Activated CD4-positive, alpha-beta T cell treated with anti-CD3 and anti-CD28 coated beads for 1 hour (primary cell): ENCODE measurements around the gene CDK14.

Experiments
- DNase-seq: peaks from one replicate; pipeline ENCODE4 v3.0.0-alpha.2; 2020

Gene CDK14

DNA sequence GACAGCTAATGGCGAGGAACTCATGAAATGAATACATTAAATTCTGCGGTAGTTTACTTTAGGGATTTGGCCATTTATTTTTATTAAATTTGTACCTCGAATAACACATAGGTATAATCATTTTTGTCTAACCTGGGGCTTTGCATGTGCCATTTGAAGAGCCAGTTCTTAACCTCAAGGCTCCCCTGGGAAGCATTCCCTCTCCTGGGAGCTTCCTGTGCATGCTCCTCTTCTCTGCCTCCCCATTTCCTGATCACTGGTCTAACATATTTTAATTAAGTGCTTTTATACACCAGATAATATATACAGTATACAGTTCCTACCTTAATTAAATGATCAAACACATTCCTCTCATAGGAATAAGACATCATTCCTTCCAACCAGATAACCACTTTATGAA, 484.2 kb downstream of the CDK14 start:
- DNase-seq = no peak

DNA sequence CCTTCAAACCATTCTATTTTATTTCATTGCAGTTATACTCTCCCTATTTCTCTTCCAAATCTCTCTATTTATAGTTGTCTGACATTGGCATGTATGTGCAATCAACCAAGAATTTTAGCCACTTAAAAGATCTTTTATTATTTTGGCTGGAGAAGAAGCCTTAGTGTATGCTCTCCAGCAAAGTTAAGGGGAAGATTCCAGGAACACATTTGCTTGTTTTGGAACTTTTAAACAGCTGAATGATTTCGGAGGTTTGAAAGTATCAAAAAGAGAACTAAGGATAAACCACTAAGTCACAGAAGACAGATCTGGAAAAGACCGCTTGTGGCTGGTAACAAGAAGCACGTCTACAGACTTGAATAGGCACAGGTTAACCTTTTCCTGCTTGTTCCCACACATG, 485.9 kb downstream of the CDK14 start:
- no peak for DNase-seq

DNA sequence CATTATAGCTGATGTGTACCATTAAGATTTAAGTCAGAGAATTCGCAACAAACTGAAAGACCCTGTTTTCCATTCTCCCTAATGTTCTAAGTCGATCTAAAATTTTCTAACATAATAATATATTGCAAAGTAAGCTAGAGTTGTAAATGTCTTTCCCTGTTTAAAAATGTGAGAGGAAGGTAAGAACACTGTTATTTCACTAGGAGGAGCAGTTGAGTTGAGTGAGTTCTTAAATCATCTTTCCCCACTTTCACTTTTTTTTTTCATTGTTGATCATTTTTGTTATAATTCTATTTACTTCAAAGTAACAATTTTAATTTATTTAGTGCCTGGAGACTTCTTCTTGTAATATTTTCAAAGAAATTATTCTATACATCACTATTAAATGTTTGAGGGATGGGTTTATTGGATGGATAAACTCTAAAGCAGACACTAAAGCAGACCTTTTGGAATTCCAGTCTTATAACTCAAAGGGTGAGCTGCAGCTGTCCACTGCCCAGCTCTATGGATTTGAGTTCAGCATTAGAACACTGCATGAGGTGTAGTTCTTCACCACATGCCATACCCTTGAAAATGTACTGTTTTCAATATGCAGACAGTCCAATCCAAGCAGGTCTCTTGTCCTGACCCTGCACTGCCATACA, 486.9 kb downstream of the CDK14 start:
- DNase-seq = no peak

DNA sequence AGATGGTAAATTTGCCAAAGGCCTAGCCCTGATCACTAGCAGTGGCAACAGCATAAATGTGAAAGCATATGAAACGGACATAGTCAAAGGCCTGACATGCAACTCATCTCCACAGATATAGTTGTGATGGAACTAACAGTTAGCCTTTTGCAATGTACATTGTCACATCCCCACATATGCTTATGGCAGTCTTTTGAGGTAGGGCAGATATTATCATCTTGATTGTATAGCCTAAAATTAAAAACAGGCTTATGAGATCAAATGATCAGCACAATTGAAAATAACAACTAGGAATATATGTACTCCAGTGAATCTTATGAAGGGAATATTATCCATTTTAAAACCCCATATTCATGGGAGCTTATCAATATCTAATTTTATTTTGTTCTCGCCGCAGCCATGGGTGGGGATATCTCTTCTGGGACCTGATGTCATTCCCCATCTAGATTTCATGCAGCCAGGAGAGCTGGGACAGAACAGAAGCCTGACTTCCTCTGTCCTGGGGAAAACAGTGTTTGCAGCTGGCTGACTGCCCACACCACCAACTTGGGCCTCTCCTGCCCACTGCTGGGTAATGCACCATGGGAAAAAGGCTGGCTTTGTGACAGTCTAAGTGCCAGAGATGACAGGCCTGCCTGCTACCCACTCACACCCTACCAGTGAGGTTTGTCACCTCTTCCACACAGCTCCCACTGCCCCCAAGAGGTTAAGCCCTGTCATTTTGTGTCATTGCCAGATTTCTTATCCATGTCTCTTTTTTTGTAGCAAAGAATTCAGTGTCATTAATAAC, 487.9 kb downstream of the CDK14 start:
- no peak for DNase-seq

DNA sequence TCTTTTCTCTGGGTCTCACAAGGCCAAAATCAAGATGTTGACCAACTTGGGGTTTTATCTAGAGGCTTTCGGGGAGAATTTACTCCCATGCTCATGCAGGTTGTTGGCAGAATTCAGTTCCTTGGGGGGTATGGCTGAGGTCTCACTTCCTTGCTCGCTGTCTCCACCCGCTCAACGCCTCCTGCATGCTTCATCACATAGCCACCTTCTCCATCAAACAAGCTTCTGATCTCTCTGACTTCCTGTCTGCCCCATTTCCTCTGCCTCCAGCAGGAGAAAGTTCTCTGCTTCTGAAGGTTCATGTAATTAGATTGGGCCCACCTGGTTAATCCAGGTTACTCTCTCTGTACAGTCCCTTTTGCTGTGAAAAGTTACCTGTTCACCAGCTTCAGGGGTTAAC, 489.1 kb downstream of the CDK14 start:
- no peak for DNase-seq

DNA sequence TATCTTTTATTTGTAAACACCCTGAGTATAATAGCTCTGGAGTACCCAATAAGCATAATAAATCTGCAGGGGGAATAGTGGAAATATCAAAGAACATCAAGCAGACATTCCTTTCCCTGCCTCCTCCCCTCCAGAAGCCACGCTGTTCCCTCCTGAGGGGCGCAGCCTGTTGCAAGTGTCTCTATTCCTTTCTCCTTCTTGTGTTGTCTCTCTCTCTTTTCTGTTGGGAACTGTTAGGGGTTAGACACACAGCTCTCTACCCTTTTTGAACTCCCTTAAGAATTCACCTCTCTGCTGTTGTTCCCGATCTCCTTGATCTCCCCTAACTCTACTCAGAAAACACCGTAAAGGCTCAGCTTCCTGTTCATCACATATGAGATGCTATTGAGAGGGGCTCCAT, 490.1 kb downstream of the CDK14 start:
- DNase-seq = no peak

DNA sequence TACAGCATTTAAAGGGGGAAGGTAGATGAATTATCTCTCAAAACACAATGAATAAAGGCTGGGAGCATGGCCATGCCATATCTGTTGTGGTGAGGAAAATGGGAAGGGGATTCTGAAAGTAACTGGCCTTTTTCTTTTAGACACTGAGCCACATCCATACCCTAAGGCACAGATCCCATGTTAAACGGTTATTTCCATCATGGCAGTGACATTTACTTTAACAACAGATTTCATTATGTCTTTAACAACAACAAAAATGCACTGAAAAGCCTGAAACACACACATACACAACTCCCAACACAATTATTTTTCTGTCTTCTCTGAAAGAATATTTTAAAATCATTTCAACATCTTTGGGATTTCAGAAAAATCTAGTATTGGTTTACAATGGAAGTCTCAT, 492.0 kb downstream of the CDK14 start:
- DNase-seq = no peak

DNA sequence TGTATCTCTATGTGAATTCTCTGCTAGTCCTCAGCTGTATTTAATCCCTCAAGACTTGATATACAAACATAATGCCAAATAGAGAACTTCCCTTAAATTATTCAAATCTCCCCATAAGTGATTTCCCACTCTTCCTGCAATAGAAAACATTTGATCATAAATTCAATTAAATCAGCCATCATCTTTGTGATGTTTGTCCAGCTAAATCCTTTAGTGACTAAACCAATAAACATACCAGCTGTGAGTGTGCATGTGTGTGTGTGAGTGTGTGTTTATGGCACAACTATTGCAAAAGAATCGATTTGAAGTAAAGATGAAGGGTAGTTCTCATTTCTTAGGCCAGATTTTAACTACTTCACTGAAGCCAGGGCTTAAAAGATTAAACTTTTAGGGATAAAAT, 492.6 kb downstream of the CDK14 start:
- no peak for DNase-seq

DNA sequence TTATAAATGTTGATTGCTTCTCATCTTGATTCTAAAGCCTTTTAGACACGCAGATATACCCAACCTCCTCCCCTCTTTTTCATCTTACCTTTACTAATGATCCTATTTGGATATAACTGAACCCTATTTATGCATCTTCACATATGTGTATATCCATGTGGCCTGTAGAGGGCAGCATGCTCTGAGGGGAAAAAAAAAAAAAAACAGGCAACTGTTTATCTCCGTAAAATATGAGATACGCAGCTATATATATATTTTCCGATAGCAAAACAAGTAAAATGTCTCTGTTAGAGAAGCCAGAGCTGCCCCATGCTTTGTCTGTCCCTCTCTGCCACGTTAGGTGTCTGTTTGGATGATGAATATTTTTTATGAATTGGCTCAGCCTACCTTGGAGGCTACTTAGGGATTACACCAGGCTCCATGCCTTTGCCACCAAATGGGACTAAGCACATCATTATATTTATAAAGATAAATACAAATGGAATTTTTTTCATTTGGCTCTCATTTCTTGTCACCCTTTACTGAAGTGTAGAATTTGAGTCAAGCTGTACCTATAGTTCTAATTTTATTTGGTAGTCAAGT, 493.4 kb downstream of the CDK14 start:
- DNase-seq = no peak

DNA sequence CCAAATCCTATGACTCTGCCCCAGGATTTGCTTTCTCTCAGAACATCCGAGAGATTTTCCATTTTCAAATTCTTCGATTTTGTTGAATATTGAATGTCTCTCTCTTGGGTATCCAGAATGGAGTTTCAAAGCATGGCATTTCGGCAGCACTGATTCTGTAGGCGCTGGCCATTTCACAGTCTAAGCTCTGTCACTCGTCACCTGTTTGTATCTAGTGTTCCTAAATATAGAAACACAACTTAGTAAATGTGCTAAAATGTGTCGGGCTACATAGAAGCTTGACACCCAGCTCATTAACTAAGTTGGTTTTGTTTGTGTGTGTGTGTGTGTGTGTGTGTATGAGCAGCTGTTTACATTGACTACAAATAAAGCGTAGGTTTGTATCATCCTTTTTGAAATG, 494.6 kb downstream of the CDK14 start:
- DNase-seq = no peak

DNA sequence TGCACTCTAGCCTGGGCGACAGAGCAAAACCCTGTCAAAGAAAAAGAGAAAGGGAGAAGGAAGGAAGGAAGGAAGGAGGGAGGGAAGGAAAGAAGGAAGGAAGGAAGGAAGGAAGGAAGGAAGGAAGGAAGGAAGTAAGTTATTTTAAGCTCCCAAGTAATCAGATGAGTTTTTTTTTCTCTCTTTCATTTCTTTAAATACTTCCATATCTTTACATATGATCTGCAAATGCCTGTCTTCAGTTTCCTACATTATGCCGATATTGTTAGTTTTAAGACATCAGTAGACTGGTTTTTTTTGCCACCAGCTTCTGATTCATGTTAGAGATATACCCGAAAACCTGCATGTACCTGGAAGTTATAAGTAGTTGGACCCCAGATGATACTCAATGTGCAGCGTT, 495.5 kb downstream of the CDK14 start:
- DNase-seq = no peak

DNA sequence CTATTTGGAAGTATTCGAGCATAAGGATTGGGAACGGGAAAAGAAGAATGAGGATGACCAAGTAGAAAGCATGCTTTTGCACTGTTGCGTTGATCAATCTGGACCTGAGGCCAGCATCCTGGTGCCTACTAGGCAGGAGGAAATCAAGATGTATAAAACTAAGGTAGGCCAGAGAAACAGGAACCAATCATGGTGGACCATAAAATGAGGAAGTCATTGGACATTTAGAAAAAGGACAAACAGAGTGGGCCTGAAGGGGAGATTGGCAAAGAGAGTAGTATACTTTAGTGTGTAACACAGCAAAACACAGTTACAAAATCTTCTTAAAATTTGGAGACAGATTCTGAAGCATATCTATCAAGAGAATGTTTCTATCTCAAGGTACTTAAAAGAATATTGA, 497.1 kb downstream of the CDK14 start:
- DNase-seq = no peak

DNA sequence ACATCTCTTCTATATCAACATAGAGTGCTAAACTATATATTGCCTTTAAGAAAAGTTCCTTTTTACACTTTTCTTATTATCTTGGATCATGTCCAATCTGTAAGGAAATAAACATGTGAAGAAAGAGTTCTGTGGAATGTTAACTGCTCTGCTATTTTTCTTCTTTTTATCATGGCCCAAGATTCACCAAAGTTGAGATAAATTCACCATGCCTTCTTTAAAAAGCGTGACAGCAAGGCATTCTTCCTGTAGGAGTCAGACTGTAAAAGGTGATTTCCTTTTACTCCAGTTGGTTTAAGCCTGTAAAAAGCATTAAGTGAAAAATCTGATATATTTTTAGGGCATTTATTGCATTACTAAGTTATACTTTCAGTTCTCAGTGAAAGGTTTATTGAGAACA, 502.4 kb downstream of the CDK14 start:
- no peak for DNase-seq

DNA sequence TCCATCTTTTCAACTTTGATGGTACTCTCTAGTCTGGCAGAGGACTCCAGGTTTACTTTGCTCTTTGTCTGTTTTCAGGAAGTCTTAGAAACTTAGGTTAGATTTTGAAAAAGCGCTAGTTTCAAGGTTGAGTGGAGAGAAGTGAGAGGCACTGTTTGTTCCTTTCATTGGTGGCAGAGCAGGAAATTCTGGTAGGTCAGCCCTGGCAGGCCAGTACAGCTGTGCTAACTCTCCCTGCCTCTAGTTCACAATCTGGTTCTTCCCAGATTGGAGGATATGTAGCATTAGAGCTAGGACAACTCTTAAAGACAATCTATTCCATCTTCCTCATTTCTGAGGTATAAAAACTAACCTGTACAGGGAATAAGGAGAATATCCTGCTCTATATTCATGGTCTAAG, 507.2 kb downstream of the CDK14 start:
- DNase-seq = no peak

DNA sequence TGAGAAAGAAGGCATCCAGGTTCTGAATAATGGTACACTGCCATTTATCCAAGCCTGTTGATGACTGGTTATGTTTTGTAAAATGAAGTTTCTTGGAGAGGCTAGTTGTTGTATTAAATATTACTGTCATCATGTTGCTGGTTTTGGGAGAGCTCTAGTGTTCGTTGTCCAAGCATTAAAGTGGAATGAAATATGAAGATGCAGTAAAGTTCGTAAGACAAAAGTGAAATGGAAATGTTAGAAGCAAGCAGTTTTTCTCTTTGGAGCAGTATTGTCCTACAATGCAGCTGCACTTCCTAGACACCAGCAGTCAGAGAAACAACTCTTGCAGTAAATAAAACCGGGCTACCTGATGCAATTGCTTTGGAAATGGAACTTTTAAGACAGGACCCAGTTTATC, 511.3 kb downstream of the CDK14 start:
- no peak for DNase-seq

DNA sequence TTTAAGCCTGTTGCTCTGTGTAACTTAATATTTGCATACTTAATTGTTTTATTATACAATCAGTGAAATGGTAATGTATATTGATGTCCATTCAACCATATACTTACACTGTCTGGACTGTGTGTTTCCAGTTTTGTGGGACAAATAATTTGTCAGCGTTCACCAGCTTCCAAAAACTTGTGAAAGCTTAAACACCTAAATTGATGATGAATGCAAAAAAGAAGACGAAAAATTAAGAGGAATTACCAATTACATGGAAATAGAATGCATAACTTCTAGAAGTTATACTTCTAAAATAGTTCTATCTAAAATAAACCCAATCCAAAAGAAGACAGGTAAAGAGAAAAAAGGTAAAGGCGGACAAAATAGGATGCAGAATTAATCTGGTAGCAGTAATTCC, 513.1 kb downstream of the CDK14 start:
- no peak for DNase-seq

DNA sequence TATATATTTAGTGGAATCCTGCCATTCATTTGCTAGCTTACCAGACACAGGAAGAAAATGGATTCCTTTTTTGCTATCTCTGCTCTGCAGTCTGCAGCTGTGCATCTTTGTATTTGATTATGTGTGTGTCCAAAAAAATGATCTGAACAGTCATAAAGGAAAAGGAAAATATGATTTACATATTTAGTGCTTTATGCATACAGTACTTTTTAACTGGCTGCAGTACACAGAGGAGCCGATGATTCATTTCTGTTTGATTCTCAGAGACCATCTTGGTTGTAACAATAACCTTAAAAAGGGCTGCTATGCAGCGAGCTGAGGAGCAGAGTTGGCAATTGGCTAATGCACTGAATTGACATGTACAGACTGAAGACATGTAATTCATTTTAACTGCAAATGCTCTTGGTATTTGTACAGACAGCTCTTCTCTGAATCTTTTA, 516.8 kb downstream of the CDK14 start:
- no peak for DNase-seq

DNA sequence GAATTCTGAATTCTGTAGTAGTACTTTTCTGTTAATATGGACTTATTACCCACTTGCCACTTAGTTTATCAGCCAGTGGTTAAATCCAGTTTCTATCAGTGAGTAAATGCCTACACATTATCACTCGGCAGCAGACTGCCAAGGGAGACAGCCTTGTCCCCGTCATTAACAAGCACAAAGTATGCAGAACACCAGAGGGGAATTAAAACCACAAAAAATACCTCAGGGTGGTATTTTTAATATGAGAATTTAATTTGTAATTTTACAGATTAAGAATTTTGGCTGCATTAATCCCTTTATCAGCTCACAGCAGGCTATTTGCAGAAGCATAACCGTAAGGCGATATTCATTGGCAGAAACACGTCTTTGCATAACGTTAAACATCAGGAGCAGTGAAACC, 518.1 kb downstream of the CDK14 start:
- DNase-seq = no peak

DNA sequence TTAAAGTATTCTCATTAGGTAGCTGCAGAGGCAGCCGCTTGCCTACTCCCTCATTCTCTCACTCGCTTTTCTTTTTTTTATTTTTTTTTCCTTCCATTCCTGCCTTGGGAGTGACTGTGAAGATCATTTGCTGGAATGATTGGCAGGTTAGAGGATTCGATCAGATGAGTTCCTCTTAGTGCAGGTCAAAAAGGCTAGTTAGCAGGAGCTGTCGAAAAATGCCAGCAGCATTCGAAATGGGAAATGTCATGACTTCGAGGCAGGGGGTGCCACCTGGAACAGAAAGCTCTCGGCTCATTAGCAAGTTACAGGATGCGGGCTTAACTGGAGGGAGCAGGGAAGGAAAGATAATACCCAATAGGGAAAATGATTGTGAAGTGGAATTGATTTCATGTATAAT, 530.6 kb downstream of the CDK14 start:
- no peak for DNase-seq

DNA sequence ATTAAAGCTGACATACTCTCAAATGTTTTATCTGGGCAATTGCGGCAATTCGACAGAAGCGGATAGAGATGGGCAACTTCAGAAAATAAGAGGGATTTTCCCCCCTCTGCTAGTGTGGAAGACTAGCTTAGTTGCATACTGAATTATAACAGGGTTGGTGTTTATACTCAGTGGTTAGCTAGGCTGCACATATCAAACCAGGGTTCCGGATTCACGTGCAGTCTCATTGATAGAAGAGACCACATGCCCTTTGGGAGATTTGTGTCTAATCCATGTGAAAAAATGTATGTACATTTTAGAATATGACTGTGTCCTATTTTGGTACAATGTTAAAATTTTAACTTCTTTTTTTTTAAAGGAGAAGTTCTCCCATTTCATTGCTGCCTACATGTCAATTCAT, 531.2 kb downstream of the CDK14 start:
- DNase-seq = no peak

DNA sequence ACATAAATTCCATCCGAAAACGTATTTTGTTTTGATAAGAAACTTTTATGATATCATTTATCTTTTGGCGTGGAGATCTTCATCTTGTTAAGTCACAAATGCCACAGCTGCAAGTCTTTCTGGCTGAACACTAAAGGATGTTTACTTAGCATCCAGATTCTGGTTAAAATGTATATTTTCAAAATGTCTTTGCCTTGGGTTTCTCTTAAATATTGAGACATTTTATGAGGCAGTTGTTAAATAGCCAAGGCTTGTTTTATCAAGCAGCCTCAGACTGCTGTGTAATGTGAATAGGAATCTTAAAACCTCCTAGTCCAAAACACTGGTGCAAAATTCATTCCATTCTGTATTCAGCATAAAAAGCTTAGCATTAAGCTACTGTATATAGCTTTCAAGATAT, 531.8 kb downstream of the CDK14 start:
- DNase-seq = no peak

DNA sequence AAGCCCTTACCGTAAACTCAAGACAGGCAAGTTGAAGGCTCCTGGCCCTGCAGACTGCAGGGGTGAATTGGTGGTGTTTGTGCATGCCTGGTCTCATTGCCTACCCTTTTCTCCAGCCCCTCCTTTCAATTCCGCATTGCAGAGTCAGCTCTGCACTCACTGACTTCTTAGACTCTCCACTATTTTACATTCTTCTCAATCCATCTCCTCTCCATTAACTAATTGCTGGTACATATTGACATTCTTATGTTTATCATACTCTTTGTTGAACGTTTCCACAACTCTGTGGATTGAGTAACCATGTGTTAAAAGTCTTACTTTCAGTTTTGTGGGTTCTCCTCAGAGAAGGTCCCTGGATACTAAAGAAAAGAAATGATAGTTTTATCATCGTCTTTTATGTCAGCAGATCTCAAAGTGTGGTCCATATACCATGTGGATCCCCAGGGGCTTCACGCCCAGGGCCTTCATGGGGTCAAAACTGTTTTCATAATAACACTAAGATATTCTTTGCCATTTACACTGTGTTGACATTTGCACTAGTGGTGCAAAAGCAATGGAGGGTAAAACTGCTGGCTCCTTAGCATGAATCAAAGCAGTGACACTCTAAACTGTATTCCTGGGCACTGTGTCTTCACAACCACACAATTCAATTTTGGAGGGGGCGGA, 532.7 kb downstream of the CDK14 start:
- no peak for DNase-seq

DNA sequence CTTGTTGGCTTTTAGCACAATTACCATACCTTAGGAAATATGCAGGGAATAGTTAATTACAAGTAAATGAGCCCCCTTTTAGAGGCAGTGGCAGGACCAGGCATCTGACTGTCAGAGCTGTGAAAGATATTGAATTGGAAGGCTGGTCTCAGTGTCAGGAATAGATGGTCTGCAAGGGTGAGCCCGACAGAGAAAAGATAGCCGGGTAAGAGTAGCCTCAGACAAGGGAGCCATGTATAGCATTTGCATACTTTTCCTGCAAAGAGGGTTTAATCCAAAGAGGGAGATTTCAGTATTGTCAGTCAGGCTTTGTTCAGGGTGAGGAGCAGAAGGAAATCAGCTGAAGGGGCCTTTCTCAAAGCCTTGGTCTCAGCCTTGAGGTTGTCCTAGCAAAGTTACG, 539.2 kb downstream of the CDK14 start:
- DNase-seq = no peak
